ENCODE measurements around the gene PKD2. TPM values are rescaled to one million over a fixed set of nuclear protein-coding genes. Genes with fewer than 3 reads are reported as not detected.
"Not testable (repeated sequence)": the region's sequence is repeated elsewhere in the genome, so short reads cannot be mapped to it uniquely, and the experiment has no call there.

PKD2 gene
- total RNA-seq, 1 experiment from 2014 or later: 22.3 TPM

DNA sequence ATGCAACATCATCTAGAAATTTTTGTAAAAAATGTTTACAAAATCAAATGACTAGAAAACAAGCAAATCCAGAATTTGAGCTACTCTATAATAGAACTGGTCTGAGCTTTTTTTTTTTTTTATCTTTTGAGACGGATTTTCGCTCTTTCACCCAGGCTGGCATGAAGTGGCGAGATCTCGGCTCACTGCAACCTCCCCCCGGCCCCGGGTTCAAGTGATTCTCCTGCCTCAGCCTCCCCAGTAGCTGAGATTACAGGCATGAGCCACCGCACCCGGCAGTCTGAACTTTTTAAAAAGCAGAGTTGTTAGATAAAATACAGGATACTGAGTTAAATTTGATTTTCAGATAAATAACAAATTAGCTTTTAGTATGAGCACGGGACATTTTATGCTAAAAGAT is 20.9 kb upstream of the PKD2 start:
- DNase-seq (ENCODE audit: low spot score): no peak

DNA sequence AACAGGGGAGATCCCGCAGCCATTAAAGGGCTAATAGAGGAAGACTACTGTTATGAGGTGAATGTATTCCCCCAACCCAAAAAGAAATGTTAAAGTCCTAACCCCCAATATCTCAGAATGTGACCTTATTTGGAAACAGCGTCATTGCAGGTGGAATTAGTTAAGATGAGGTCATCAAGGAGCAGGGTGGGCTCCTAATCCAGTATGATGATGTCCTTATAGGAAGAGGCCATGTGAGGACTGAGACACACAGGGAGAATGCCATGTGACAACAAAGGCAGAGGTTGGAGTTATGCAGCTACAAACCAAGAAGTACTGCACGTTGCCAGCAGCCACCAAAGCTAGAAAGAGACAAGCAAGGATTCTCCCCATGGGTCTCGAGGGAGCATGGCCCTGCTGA is 17.7 kb upstream of the PKD2 start:
- DNase-seq (ENCODE audit: low spot score): no peak

DNA sequence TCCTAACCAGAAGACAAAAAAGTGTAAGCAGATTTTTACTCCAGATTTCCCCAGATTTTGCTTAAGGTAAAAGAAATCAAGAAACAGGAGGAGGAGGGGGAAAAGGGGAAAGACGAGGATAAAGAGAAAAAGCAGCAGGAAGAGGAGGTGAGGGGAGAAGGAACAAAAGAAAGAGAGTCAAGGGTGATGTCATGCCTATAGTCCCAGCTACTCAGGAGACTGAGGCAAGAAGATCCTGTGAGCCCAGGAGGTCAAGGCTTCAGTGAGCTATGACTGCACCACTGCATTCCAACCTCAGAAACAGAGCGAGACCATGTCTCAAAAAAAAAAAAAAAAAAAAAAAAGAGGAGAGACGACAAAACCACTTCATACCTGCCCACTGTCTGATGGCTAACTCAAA is 12.0 kb upstream of the PKD2 start:
- no peak for DNase-seq (ENCODE audit: low spot score)

DNA sequence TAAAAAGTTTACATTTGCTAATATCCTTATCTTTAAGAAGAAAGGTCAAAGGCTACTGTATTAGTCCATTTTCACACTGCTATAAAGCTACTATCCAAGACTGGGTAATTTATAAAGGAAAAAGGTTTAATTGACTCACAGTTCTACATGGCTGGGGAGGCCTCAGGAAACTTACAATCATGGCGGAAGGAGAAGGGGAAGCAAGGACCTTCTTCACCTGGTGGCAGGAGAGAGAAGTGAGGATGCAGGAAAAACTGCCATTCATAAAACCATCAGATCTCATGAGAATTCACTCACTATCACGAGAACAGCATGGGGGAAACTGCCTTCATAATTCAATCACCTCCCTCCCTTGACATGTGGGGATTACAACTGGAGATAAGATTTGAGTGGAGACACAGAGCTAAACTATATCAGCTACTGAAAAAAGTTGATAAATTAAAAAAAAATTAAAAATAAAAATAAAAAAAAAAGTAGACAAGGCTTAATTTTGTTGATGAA is 8.2 kb upstream of the PKD2 start:
- DNase-seq (ENCODE audit: low spot score): not testable (repeated sequence)

DNA sequence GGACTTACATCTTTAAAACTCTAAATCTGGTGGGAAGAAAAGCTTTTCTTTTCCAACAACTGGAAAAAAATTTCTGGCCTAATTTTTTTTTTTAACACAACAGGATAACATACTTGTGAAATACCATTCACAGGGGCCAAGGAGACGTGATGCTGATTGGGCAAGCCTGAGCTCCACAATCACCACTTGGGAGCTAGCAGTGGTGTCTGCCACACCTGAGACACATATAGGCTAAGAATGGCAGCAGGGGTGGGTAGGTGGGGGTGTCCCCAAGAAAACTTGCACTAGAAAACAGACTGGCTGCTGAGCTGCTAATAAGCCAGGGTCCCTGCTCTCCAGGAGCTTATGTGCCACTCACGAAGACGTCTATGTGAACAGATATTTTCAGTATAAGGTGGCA is 5.6 kb upstream of the PKD2 start:
- no peak for DNase-seq (ENCODE audit: low spot score)

DNA sequence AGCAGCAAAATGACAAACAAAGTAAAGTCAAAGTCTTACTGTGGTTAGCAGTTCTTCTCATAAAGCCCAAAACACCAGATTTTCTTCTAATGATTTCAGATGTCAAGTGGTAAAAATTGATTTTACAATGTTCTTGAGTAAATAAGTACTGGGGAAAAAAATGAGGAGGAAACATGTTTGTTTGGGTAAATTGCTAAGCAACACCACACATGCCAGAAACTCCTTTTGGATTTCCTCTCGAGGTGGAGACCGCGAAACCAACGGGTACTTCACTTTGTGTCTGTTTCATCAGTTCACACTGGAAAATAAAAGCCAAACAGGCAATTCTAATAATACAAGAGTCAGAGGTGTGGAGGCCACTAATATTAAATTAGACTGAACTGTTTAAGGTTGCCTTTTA is 4.6 kb upstream of the PKD2 start:
- no peak for DNase-seq (ENCODE audit: low spot score)

DNA sequence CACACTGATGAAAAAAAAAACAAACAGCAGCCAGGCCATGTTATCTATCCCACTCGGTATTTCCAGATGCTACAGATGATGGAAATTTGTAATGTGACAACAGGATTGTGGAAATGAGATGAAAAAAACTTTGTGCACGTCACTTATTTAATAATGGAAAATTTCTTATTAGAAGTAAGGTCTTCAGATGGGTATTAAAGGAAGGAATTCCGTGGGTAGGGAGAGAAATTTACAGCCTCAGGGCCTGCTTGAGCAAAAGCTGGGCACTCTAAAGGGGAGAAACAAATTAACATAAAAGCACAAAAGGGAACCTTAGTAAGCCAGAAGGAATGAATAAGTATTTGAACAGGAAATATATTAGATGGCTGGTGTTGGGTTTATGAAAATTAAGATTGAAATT is 4.2 kb upstream of the PKD2 start:
- no peak for DNase-seq (ENCODE audit: low spot score)

DNA sequence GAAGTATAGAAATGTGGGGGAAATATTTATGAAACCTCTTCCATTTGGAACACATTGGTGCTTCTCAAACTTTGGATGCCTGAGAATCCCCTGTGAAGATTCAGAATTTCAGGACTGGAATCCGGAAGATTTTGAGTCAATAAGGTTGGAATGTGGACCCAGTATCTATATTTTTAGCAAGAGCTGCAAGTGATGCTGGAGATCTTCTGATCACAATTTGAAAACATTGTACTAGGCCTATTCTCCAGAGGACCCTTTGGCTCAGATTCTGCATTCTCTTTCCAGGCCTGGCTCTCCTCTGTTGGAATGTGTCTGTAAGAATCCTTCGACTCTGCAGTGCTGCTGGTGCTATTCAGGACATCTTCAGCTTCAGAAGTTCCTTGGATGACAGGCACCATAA is 2.4 kb upstream of the PKD2 start:
- no peak for DNase-seq (ENCODE audit: low spot score)

DNA sequence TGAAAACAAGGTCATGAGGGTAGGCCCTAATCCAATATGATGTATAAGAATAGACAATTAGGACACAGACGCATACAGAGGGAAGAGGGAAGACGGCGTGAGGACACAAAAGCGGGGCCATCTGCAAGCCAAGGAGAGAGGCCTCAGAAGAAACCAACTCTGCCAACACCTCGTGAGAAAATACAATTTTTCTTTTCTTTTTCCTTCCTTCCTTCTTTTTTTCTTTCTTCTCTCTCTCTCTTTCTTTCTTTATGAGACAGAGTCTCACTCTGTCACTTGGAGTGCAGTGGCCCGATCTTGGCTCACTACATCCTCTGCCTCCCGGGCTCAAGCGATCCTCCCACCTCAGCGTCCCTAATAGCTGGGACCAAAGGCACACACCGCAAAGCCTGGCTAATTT is 1.5 kb upstream of the PKD2 start:
- DNase-seq (ENCODE audit: low spot score): no peak

DNA sequence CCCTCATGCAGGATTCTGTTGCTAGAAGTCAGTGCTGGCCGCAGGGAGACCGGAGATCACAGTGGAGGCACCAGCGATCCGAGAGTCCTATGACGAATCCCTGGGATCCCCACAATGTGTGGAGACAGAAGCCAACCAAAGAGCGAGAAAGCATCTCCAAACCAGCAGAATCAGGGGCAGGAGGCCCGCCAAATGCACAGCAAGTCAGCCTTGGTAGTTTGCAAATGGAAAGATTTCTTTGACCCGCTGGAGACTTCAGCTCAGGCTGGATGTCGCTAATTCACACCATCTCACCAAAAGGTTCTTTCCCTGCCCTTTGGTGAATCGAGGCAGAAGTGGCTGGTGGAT is 505 bp upstream of the PKD2 start:
- no peak for DNase-seq (ENCODE audit: low spot score)

DNA sequence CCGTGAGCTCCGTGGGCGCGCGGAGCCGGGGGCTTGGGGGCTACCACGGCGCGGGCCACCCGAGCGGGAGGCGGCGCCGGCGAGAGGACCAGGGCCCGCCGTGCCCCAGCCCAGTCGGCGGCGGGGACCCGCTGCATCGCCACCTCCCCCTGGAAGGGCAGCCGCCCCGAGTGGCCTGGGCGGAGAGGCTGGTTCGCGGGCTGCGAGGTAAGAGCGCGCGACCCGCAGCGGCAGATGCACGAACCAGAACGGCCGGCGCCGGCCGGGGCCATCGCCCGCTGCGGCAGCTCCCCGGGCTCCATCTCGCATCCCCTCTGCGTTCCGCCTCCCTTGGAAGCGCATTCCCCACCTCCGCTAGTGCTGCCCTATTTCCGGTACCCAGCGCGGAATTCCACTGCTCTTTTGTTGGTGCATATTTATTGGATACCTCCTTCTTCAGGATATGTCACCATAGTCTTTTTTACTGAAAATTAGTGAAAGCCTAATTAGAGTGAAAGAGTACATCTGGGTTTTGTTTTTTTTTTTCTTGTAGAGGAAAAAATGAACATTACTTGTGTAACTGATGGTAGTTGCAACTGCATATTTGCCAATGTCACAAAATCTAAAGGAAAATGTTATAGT is 797 bp downstream of the PKD2 start:
- peak; percentile 24 for DNase-seq (ENCODE audit: low spot score)

DNA sequence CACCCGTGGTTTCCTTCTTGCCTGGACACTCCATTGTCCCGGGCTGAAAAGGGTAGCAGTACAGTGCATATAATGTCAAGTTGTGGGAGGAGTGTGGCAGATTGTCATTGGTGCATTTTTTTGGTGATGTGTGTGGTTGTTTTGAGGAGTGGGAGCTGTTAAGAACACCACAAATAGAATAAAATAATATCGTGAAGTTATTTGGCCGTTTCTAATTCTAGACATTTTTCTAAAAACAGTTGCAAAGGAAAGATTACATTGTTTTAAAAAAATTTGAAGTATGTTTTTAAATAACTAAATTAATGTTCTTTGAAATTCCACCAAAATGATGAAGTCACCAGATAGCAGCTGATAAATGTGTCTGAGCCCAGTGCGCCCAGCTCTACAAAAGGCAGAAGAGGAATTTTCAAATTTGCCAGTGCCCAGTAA is 1.3 kb downstream of the PKD2 start:
- DNase-seq (ENCODE audit: low spot score): no peak

DNA sequence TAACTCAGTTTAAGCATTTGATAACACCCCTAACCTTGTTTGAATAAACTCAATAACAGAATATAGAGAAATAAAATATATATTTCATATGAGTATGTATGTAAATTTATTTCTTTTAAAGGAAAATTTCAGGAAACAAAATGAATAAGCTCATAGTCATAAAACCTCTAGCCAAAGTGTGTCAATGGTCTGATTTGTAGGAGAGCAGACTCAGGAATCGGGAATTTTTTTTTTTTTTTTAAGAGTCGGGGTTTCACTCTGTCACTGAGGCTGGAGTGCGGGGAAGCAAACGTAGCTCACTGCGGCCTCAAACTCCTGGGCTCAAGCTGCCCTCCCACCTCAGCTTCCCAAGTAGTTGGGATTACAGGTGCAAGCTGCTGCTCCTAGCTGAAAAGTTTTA is 2.4 kb downstream of the PKD2 start:
- no peak for DNase-seq (ENCODE audit: low spot score)

DNA sequence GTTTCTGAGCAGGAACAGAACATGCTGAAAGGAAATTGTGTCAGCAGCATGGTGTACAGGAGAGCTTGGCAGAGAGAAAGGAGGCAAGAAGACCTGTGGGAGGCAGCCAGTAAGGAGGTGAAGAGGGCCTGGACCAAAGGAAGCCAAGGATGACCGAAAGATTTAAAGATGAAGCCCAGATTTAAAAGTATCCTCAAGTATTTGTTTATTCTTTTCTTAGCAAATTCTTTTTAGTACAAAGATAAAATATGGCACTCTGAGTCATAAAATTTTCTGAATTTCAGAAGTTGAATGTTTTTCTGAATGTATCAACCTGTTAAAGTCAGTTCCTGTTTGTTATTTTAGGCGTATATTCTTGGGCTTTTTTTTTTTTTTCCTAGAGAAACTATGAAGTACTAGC is 3.5 kb downstream of the PKD2 start:
- DNase-seq (ENCODE audit: low spot score): no peak

DNA sequence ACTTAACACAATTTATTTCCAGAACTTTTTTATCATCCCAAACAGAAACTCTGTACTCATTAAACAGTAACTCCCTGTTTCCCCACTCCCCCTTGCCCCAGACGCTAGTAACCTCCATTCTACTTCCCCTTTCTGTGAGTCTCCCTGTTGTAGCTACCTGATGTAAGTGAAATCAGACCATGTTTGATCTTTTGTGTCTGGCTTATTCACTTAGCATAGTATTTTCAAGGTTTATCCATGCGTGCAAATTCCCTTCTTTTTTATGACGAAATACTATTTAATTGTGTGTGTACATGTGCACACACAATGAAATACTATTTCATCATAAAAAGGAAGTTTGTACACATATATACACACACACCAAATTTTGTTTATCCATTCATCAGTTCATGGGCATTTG is 5.2 kb downstream of the PKD2 start:
- peak; percentile 43 for DNase-seq (ENCODE audit: low spot score)

DNA sequence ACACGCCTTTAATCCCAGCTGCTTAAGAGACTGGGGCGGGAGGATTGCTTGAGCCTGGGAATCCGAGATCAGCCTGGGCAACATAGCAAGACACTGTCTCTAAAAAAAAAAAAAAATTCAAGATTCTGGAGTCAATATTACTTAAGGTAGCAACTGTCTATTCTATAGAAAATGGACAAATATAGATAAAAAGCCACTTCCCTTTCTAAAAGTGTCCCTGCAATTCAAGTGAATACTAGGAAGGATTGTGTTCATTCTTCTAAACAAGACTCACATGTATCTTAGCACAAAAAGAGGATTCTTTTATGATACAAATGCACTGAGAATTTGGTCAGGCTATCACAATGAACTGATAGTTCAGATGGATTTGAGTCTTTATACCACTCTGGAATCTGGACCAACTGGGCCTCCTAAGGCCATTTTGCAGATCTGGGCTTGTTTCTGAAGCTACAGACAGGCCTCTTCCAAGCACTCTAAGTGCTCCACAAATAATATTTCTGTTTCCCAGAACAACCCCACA is 7.0 kb downstream of the PKD2 start:
- no peak for DNase-seq (ENCODE audit: low spot score)

DNA sequence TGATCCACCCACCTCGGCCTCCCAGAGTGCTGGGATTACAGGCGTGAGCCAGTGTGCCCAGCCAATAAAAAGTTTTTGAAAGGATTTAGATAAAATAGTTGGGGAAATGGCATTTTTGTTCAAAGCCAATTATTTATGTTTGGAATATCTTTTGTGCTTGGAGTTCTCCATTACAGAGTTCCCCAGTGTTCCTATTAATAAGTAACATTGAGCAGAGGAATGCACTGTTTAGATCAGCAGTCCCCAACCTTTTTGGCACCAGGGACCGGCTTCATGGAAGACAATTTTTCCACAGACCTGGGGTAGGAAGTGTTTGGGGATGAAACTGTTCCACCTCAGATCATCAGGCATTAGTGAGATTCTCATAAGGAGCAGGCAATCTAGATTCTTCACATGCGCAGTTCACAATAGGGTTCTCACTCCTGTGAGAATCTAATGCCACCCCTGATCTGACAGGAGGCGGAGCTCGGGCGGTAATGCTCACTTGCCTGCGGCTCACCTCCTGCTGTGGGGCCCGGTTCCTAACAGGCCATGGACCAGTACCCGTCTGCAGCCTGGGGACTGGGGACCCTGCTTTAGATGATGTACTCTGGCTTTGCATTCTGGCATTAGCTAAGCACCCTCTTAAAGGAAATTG is 8.3 kb downstream of the PKD2 start:
- no peak for DNase-seq (ENCODE audit: low spot score)

DNA sequence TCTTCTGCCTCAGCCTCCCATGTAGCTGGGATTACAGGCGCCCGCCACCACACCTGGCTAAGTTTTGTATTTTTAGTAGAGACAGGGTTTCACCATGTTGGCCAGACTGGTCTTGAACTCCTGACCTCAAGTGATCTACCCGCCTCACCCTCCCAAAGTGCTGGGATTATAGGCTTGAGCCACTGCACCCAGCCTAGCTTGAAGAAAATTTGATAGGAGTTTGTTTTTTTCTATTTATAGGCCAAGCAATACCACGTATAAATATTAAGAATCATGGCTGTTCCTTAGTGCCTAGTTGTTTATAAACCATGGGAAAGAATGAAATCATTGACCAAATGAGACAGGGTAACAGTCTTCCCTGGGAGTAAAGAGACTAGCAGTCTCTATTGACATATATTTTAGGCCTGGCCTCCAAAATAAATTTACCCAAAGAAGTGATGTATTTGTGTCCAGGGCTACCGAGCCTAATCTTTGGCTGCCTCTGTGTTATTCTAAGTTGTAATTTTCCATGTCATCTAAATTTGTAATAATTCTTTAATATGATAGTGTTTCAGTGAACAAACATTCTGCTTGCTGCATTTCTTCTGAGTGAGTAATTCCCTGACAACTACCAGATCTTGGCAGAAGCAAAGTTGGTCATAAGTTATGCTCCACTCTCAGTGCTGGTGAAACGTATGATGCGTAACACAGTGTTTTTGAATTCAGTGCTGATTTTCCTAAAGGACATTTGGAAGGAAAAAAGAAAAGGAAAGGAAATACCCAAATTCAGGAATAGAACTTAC is 10.3 kb downstream of the PKD2 start:
- peak; percentile 65 for DNase-seq (ENCODE audit: low spot score)

DNA sequence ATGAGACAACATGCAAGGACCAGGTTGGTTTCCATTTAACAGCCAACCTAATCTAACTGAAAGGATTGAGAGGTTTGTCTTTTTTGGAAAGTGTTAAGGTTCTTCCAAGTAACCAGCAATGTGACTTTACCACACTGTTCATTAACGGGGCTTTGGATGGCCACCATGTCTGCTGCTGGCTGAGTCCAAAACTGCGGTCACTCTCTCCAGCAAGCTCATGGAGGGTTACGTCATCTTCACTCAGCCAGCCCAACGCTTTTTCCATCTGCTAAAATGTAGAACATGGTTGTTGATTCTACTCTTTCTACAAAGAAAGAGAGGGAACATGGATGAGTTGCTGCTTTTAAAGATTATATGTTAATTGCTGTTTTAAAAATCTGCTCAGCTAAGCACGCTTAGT is 11.0 kb downstream of the PKD2 start:
- no peak for DNase-seq (ENCODE audit: low spot score)

DNA sequence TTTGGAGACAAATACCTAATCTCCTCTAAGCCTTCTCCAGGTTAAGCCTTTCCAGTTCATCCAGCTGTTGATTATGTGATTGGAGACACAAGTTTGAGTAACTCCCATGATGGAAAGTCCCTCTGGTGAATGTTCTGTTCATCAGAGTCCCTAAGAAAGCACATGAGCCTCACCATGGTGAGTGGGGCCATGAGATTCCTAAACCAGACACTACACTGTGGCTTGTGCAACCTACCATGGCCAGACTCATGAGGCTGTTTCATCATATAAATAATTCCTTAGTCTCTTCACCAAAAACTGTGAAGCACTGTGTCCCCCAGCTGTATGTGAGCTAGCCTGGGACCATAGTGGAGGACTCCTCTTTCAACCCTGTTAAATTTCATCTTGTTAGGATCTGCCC is 14.4 kb downstream of the PKD2 start:
- no peak for DNase-seq (ENCODE audit: low spot score)

DNA sequence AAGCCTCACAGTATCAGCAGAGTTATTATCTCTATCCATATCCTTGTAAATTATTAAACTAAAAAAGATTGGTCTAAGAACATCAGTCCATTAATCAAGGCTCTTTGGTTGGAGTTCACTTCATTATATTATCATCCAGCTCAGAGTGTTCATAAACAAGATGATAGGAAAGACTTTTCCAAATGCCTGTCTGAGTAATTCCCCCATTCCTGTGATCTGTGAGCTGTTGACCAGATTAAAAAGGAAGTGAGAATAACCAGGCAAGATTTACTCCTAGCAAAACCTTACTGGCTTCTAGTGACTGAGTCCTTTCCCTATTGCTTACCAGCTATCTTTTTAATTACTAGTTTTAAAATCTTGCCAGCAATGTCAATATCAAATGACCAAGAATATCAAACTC is 14.9 kb downstream of the PKD2 start:
- DNase-seq (ENCODE audit: low spot score): no peak

DNA sequence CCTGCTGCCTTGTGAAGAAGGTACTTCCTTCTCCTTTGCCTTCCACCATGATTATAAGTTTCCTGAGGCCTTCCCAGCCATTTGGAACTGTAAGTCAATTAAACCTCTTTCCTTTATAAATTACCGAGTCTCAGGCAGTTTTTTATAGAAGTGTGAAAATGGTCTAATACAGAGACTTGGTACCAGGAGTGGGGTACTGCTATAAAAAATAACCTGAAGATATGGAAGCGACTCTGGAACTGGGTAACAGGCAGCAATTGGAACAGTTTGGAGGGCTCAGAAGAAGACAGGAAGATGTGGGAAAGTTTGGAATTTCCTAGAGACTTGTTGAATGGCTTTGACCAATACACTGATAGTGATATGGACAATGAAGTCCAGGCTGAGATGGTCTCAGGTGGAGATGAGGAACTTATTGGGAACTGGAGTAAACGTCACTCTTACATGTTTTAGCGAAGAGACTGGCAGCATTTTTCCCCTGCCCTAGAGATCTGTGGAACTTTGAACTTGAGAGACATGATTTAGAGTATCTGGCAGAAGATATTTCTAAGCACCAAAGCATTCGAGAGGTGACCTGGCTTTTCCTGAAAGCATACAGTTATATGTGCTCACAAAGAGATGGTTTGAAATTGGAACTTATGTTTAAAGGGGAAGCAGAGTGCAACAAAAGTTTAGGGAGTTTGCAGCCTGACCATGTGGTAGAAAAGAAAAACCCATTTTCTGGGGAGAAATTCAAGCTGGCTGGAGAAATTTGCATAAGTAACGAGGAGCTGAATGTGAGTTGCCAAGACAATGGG is 18.6 kb downstream of the PKD2 start:
- not testable (repeated sequence) for DNase-seq (ENCODE audit: low spot score)

Measured in H4 (cell line).